ENCODE data around the gene NSG2. TPM values are rescaled to one million over a fixed set of nuclear protein-coding genes. Genes with fewer than 3 reads are reported as not detected.

Gene NSG2
- total RNA-seq, 4 donors from 2014 or later: not detected

DNA sequence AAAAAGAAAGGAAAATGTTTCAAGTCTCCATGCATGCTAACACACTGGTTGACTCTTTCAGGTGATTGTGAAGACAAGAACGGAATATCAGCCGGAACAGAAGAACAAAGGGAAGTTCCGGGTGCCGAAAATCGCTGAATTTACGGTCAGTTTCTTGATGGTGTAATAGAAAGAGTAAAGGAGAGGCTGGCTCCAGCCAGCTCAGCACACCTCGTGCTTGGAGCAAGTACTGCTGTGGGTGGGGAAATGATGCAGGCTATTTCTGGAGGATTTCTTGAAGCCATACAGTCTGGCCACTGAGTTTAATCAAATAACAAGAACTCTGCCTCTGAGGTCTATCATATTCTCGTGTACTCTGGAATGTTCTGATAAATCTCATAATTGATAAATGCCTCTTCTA, 18.7 kb downstream of the NSG2 start:
- TF ChIP-seq CTCF (IDR thresholded peaks at IDR 0.05; ENCODE audit: low read depth): no peak

DNA sequence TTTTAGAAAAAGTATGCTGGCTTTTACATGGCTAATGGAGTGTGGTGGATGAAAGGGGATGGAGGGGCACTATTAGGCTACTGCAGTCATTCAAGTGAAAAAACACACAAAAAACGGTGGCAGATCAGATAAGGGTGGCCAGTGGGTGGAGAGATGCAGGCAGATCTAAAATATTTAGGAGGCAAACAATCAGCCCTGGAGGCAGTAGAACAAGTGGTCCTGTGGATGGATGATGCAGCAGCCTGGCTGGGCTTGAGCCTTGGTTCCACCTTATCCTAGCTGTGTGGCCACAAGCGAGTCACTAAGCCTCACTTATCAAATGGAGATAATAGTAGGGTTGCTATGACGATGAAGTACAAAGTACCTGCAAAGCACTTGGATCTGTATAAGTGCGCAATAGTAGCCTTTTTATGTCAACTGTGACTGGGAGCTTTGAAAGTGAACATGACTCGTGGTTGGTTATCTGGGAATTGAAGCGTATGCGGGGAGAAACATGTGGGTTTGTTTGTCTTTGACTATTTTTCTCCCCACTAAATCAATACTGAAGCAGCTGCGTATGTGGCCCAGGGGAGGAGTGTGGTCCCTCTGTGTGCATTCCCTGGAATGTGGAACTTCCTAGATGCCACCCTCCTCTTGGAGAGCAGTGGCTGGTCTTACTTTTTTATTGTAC, 20.2 kb downstream of the NSG2 start:
- no peak for TF ChIP-seq CTCF (IDR thresholded peaks at IDR 0.05; ENCODE audit: low read depth)

- TF ChIP-seq CTCF (IDR thresholded peaks at IDR 0.05; ENCODE audit: low read depth): no peak
These were observed 22.0 kb downstream of the NSG2 start for GRCh38 chr5:174067499-174067898.

DNA sequence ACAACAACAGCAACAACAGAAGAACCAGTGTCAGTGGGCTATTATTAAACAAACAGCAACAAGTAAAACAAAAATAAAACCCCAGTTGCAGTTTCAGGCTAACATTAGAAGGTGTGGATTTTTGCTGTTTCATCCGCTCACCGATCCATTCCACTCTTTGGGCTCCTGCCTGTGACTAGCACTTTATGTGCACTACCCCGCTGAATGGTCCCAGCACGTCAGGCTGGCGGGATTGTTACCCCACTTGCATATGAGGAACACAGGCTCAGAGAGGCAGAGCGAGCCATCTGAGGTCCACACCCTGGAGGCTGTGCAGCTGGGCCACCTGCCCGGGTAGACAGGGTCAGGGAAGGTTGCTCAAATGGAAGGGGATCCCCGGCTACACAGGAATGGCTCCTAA, 26.0 kb downstream of the NSG2 start:
- no peak for TF ChIP-seq CTCF (IDR thresholded peaks at IDR 0.05; ENCODE audit: low read depth)

DNA sequence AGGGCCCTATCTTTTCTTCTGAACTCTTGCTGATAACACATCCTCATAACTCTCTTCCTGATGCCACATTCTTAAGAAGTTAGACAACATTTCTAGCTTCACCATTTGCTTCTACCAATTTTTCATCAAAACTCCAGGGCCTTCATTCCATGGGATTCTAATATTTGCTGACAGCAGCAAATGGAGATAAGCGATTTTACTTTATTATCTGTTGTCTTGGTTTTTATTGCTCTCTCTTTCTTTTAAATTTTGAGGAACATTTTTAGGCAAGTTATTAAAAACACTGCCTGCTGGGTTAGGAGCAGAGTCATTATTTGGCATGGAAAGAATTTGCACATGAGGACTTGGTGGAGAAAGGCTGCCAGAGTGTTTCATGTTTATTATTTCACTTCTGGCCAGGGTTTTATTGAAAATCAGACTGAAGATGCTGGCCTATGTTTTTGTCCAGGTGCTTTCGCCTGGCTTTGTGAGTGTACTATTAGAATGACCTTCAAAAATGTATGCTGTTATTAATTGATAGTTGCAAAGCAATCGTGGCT, 27.7 kb downstream of the NSG2 start:
- TF ChIP-seq CTCF (IDR thresholded peaks at IDR 0.05; ENCODE audit: low read depth): no peak

GRCh38 chr5:174074369-174074768, 28.9 kb downstream of the NSG2 start:
- no peak for TF ChIP-seq CTCF (IDR thresholded peaks at IDR 0.05; ENCODE audit: low read depth)

GRCh38 chr5:174078416-174078815, 32.9 kb downstream of the NSG2 start:
- TF ChIP-seq CTCF (IDR thresholded peaks at IDR 0.05; ENCODE audit: low read depth): no peak

All from subcutaneous adipose tissue (tissue), 4 donors.